ENCODE results near the gene KYAT1.

KYAT1 gene

DNA sequence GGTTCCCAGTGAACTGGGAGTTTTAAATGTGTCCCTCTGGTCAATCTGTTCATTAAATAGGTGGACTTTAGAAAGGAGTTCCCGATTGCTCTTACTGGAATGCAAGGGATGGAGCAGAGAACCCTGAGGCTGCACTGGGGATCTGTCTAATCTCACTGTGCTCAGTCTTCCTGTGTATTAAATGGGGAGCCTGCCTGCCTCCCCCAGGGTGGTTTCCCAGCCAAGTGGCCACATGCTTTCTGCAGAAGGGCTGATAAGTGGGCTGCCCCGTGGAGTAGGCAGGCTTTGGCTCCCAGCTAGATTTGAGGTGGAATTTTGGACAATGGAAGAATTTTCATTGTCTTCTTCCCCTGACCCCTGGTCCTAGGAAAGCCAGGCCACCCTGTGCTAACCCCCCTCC lies 25.0 kb upstream of the KYAT1 start:
- no peak for DNase-seq

DNA sequence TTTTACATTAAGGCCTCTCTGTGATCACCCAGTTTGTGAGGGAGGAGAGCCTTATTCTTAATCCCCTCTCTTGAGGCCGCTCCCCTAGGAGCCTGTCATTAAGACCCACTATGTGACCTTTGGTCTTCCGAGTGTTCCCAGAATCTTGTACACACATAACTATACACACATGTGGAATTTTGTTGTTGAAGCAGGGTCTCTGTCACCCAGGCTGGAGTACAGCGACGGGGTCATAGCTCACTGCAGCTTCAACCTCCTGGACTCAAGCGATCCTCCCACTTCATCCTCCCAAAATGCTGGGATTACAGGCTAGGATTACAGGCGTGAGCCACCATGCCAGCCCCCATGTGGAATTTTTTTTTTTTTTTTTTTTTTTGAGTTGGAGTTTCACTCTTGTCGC lies 24.2 kb upstream of the KYAT1 start:
- no peak for DNase-seq

DNA sequence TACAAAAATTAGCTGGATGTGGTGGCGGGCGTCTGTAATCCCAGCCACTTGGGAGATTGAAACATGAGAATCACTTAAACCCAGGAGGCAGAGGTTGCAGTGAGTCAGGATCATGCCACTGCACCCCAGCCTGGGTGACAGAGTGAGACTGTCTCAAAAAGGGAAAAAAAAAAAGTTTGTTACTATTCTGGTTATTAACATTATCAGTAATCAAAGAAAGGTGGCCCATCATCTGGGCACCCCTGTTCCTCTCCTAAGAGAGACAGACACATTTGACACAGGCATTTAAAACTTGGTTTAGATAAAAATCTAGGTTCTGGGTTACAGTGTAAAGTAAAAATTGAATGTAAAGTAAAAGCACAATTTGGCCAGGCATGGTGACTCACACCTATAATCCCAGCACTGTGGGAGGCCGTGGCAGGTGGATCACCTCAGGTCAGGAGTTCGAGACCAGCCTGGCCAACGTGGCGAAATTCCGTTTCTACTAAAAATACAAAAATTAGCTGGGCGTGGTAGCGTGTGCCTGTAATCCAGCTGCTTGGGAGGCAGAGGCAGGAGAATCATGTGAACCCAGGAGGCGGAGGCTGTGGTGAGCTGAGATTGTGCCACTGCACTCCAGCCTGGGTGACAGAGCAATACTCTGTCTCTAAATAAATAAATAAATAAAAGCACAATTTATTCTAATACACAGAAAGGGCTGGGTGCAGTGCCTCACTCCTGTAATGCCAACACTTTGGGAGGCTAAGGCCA lies 22.3 kb upstream of the KYAT1 start:
- no peak for DNase-seq

DNA sequence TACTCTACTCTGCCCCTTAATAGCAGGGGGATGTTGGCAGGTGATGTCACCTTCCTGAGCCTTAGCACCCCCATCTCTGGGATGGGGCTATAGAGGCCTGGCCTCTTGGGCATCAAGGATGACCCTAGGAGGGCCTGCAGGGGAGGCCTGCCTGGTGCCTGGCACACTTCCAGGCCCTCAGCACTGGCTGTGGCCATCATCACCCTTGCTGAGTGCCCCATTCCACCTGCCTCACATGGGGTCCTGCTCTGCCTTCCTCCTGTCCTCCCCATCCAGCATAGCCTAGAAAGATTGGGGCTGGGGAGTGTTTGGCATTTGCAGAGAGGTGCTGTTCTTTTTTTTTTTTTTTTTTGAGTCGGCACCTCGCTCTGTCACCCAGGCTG lies 21.3 kb upstream of the KYAT1 start:
- DNase-seq: no peak

DNA sequence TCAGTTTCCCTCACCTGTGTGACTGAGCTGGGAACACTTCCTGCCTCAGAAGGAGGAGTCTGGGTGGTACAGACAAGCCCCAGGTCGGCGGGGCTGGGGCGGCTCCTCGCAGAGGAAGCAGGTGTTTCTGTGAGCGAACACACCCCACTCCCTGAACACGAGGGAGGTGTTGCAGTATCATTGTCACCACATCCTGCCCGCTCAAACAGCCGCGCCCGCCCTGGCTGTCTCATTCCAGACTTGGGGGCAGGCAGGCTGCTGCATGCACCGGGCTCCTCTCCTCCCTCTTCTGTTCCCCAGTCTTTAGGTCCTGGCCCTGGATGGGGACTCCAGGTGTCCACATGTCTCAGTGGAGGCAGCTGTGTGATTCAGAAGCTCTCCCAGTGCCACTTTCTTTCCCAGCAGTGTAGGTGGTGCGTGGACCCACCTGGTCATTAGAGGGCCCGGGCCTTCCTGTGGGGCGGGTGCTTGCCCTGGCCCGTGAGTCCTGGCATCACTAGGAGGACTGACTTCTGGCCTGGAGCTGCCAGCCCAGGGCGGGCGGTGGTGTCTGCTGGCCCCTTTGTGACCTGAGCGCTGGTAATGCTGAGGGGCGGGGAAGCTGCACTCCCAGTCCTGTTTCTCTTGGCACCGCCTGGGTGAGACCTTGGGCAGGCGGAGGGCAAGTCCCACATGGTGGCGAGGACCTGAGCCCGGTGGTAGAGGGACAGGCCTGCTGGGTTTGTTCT lies 20.8 kb upstream of the KYAT1 start:
- no peak for DNase-seq

DNA sequence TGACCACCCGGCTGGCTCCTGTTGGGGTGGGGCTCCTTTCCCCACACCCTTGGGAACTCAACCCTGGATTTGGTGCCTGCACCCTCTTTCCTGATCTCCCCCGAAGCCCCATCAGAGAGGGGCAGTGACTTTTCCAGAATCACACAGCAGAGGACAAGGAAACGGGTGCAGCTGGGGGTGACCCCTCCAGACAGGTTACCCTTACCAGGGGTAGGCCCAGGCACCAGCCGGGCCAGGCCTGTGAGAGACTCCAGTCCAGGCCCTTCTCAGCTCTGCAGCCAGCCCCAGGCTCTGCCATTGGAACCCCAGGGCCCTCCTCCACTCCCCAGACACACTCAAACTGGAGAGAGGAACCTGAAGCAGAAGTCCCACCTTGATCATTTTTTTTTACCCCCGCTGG lies 20.1 kb upstream of the KYAT1 start:
- DNase-seq: no peak

DNA sequence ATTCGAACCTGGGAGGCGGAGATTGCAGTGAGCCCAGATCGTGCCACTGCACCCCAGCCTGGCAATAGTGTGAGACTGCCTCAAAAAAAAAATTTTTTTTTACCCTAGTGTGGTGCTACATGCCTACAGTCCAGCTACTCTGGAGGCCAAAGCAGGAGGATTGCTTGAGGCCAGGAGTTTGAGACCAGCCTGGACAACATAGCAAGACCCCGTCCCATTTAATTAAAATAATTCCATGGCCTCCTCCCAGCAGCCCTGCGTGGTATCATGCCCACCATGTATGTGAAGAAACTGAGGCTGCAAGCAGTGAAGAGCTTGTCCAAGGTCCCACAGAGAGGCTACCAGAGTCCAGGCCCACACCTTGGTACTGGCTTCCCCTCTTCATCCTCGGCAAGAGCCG lies 19.6 kb upstream of the KYAT1 start:
- no peak for DNase-seq

DNA sequence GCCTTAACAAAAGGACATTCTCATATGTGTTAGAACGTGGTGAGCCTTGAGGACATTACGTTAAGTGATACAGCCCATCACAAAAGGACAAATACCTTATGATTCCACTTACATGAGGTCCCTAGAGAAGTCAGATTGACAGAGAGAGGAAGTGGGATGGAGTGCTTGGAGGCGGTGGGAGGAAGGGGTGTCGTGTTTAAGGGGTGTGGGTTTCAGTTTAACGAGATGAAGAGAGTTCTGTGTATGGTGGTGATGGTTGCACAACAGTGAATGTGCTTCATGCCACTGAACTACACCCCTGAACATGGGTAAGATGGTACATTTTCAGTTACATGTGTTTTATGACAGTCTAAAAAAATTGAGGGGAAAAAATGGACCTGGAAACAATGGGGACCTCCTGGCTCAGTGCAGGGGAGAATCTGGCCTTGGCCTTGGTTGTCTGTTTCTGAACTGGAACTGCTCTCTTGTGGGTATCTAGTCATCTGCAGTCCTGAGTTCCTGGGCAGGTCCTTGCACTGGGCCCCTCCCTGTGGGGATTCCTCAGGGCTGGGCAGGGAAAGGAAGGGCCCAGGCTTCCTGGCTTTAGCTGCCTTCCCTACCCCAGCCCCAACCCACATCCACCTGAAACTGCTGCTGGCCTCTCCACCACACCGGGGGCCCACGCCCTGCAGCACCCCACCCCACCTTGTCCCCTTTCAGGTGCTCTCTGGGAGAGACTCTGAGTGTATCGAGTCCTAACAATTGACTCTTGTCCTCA lies 18.0 kb upstream of the KYAT1 start:
- DNase-seq: no peak

DNA sequence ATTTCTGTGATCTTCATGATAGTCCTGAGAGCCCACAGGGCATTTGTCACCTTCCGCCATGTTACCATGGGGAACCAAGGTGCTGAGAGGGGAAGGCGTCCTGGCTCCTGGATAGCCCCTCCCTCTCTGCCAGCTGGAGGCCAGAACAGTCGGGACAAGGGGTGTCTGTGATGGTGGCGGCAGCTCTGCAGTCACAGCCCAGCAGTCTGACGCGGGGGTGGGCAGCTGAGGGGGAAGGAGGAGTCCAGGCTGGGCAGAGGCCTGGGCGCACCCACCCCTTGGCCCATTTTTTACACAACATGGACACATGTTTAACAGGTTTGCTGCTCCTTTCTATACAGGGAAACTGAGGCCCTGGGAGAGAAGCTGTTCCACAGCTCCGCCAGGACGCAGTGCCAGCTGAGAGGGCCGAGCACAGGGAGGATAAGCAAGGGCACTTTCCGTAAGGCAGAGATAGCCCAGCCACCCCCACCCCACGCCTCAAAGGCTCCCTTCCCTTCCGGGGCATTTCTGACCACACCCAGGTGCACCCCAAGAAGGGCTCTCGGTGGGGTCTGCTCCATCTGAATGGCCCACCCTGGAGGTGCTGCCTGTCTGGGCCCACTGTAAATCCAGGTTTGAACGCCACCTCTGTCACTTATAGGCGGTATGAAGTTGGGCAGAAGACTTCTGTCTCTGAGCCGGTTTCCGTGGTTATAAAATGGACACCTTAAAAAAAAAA lies 17.3 kb upstream of the KYAT1 start:
- no peak for DNase-seq

DNA sequence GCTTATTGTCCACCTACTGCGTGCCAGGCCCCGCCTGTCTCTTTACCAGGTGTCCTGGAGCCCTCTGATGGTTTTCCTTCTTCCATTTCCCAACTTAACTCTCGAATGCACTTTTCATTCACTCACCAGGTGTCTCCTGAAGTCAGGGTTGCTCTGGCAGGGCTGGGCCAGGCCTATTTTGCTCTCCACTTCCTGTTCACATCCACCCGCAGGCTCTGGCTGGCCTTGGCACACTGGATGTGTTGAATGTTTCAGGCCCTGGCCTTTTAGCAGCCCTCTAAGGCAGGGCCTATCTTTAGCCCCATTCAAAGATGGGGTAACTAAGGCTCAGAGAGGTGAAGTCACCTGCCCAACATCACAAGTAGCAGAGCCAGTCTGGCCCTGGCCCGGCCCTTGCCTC lies 16.6 kb upstream of the KYAT1 start:
- DNase-seq: no peak

DNA sequence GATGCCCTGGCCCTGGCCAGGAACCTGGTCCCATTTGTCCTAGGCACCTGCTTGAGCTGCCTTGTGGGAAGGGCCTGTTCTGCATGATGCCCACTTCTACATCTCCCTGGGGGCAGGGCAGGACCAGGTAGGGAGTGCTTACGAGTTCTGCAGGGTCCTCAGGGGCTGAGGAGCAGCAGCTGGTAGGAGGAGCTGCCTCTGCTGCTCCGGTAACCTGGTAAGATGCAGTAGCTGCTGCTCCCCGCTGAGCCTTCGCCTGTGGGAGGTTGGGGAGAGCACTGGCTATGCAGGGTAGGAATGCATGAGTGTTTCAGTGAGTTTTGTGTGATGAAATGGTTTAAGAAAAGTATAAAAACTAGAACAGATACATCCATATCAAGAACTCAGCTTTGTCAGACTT lies 13.8 kb upstream of the KYAT1 start:
- no peak for DNase-seq

DNA sequence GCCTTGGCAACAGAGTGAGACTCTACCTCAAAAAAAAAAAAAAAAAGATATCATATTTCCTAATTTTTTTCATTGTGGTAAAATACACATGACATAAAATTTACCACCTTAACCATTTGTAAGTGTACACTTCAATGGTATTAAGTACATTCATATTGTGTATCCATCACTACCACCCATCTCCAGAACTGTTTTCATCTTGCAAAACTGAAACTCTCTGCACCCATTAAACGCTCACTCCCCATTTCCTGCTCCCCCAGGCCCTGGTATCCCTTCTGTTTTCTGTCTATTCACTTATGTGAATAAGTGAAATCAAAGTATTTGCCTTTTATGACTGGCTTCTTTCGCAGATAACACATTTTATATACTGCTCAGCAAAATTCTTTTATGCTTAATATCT lies 13.0 kb upstream of the KYAT1 start:
- no peak for DNase-seq

DNA sequence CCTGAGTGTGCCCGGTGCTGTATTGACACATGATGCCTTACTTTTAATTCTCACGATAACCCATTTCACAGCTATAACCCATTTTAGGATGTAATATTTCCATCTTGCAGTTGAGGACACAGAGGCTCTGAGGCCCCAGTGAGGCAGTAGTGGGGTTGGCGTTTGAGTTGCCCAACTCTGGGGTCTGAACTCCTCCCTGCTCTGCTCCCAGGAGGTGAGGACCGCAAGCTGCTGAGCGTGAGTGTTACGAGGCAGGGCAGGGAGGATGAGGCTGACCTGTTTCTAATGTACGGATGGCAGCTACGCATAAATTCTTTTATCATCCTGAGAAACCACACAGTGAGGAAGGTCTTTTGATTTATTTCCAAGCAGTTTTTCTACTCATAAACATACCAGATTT lies 11.6 kb upstream of the KYAT1 start:
- no peak for DNase-seq

DNA sequence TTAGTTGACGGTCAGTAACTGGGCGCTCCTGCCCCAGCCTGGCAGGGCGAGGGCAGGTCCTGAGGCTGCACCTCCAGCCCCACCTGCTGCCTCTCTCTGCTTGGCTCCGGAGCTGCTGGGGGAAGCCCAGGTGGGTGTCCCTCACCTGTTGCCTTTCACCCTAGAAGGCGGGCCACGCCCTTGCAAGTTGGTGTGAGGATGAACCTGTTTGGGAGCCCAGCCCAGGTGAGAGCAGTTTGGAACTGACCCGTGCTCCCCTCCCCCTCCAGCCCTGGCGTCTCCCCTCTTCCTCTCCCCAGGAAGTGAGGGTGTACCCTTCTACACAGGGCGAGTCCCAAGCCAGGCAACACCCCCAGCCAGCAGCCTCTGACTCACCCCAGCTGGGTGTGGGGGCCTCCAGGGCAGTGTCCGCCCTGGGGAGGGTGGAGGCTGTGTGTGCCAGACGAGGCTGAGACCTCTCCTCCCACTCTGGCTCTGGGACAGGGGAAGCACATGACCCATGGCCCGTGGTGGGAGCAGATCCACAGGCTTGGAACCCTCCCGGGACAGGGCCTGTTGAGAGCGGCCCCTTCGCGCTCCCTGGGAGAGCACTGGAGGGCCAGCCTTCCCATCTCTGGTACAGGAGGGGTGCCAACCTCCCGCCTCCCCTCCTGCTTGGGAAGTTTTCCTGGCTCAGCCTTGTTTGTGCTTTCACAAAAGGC lies 10.6 kb upstream of the KYAT1 start:
- no peak for DNase-seq

DNA sequence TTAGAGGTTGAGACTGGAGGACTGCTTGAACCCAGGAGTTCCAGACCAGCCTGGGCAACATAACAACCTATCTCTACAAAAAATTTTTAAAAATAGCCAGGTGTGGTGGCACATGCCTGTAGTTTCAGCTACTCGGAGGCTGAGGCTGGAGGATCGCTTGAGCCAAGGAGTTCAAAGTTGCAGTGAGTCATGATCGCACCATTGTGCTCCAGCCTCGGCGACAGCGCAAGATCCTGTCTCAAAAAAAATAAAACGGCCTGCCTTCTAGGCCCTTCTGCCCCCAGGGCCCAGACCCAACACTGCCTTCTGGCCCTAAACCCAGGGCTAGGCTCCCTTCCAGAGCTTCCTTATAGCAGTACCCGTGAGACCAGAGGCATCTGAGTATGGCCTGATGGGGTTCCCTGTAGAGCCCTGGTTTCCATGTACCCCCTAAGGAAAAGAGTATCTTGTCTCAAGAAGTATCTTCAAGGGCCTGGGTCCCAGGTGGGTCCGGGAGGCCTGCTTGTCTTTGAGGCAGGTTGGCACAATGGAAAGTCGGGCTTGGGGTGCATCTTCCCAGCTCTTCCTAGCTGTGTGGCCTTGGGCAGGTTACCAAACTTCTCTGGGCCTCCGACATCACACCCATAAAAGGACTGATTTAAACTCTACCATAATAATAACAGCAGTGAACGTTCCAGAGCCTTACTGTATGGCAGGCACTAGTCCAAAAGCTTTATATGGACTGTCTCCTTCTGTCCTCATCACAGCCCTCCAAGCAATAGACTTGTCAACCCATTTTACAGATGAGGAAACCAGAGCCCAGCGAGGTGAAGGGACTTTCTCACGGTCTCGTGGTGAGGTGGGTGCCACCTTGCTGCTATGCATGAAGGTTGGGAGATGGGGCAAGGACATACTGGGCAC lies 9.8 kb upstream of the KYAT1 start:
- DNase-seq: no peak

DNA sequence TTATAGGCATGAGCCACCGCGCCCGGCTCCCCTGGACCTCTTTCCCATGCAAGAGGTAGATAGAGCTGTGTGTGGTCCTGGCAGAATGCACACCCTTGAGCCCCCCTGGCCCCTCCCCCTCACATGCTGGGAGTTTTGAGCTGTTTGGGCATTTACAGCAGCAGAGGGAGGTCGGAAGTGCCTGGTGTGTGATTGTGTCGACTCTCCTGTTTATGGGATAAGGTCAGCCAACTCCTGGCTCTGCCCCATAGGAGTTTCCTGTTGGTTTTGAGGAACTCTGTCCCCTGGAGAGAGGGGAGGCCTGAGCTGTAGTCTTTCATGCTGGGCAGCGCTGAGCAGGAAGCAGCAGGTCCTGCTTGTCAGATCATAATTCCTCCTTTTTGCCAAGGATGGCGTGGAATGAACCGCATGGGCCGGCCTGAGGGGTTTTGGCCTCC lies 6.2 kb upstream of the KYAT1 start:
- no peak for DNase-seq

DNA sequence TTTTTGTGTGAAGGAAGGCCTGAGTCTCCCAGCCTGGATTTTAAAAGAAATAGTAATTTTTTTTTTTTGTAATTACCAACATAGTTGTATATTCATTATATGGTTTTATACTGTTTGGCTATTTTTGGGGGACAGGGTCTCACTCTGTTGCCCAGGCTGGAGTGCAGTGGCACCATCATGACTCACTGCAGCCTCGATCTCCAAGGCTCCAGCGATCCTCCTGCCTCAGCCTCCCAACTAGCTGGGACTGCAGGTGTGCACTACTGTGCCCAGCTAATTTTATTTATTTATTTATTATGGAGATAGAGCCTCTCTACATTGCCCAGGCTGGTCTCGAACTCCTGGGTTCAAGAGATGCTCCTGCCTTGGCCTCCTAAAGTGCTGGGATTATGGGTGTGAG lies 5.3 kb upstream of the KYAT1 start:
- DNase-seq: no peak

DNA sequence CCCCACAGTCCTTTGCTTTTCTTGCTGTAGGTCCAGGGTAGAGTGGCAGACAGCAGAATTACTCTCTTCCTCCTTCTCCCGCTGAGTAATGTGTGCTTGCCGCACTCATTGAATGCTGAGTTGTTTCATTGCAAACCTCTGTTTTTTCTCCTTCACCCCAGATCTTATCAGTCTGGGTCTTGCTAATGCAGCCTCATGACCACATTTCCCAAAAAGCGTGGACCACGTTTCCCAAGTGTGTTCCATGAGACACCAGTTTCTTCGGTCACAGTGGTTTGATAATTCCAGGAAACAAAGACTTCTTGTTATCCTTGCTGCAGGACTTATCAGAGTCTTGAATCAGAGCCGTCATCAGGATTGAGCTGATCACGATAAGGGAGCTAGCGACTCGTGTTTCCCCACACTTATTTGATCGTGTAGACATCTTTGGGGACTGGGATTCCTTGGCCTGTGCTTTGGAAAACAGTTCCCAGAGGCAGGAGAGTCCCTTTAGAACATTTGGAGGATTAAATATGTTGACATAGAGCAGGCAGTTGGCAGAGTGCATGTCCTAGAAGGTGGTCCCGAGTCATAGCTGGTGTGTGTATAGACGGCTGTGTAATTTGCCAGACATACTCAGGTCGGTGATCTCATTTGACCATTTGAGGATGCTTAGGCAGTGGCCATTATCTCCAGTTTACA lies 4.6 kb upstream of the KYAT1 start:
- no peak for DNase-seq

DNA sequence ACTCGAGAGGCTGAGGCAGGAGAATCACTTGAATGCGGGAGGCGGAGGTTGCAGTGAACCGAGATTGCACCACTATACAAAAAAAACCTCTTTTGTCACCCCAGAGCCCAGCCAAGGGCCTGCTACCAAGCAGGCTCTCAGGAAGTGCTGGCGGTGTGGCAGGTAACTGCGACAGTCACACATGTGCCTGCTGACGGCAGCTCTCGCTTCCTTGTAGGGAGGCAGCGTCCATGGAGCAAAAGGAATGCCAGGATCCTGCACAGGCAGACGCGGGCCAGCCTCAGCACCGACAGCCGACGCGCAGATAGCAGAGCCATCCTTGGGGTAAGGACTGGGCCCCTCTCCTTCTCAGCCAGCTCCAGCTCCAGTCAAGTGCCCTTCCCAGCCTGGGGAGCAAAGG lies 4.0 kb upstream of the KYAT1 start:
- DNase-seq: no peak

DNA sequence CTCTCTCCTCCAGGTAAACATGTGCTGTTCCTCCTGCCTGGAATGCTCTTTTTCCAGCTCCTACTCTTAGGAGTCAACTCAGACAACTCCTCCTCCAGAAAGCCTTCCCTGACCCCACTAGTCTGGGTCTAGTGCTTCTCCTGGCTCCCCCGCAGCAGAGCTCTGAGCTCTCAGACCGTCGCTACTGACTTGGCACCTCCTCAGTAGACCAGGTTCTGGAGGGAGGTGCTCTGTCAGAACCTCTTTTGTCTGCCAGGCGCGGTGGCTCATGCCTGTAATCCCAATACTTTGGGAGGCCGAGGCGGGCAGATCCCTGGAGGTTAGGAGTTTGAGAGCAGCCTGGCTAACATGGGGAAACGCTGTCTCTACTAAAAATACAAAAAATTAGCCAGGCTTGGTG lies 3.6 kb upstream of the KYAT1 start:
- no peak for DNase-seq

DNA sequence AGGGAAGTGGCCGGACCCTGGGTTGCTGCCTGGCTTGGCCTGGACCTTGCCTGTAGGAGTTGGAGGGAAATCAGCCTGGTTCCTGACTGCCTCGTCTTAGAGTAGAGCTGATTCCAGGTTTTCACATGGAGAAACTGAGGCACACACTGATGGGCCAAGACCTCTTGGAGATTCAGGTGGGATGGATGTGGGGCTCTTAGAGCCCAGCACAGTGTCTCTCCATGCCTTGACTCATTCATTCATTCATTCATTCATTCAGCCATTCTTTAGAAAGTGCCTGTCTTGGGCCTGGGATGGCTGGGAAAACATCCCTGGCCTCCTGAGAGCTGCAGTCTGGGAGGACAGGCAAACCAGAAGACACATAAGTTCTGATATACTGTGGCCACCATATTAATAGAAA lies 2.4 kb upstream of the KYAT1 start:
- DNase-seq: no peak

Data from NCI-H748 treated with DMSO at 0.1 percent for 48 hours (cell line).